B cell (primary cell): ENCODE measurements around the gene RASA3.

Experiments used
- EZH2 ChIP-seq: IDR thresholded peaks from 2 replicates; pipeline ENCODE4 v1.6.1; 2012; ENCODE audit warnings: borderline replicate concordance, low read depth, mild to moderate bottlenecking, moderate library complexity, low read length; ENCODE audit not compliant: insufficient read depth, poor library complexity, severe bottlenecking
- TF ChIP-seq, protein P1 (sequence below): fragments of 200-600 bp; IDR thresholded peaks from one replicate; pipeline ENCODE4 v1.8.0; 2022; ENCODE audit warnings: antibody characterized with exemption, mild to moderate bottlenecking

DNA sequence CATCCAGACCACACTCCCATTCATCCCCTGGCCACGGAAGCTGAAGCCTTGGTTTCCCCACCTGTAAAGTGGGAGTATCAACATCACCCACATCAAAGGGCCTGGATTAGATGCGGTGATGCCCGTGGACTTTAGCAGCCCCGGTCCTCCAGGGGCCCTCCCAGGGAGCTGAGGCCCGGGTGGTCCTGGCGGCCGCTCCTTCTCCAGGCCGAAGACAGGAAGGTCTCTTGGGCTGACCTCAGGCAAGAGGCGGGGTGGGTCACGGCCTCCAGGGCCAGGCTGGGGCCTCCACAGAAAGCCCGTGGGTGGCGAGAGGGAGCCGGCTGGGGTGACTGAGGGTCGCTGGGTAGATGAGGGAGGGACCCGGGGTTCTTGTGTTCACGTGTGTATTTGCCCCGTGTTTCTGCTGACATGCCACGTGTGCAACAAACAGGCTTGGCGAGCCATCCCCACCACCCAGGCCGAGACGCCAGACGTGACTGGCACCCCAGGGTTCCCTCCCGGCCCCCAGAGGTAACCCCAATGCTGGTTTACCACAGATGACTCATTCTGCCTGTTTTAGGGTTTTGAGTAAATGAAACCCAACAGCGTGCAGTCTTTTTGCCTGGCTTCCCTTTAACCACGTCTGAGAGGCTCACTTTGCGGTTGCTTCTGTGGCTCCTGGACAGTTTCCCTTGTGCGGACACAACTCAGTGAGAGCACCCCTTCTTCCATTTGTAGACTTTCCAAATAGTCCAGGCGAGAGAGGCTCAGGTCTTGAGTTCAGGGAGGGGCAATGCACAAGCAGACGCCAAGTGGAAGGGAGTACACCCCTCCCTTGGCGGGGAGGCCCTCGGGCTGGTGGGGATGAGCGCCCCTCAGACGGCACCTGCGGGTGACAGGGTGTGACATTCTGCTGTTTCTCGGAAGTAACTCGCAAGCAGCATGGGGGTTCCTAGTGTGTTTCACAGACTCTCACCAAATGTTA, 201.5 kb downstream of the RASA3 start:
- TF ChIP-seq, protein P1, sequence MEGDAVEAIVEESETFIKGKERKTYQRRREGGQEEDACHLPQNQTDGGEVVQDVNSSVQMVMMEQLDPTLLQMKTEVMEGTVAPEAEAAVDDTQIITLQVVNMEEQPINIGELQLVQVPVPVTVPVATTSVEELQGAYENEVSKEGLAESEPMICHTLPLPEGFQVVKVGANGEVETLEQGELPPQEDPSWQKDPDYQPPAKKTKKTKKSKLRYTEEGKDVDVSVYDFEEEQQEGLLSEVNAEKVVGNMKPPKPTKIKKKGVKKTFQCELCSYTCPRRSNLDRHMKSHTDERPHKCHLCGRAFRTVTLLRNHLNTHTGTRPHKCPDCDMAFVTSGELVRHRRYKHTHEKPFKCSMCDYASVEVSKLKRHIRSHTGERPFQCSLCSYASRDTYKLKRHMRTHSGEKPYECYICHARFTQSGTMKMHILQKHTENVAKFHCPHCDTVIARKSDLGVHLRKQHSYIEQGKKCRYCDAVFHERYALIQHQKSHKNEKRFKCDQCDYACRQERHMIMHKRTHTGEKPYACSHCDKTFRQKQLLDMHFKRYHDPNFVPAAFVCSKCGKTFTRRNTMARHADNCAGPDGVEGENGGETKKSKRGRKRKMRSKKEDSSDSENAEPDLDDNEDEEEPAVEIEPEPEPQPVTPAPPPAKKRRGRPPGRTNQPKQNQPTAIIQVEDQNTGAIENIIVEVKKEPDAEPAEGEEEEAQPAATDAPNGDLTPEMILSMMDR: no peak
- TF ChIP-seq EZH2: no peak
